Fibroblast of skin of back (primary cell): ENCODE results near the gene BCL11B.

Source experiments
- DNase-seq: peaks from one replicate; pipeline ENCODE4 v3.0.0-alpha.2; 2013

BCL11B gene

DNA sequence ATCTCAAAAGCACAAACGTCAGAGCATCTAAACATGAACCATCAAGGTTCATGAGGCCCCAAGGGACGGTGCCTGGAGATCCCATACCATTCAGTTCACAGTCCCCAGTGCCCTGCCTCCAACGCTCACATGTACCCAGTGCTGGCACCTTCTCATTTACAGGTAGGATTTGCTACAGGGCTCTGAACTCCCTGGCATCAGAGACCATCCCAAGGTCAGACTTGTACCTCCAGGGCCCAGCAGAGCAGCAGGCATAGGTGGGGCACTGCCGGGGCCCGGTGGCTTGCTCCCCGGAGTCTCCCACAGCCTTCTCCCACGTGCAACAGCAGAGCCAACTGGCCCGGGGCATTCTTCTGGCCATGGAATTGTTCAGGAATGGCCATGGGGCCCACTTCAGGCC lies 114.8 kb downstream of the BCL11B start:
- DNase-seq = no peak

DNA sequence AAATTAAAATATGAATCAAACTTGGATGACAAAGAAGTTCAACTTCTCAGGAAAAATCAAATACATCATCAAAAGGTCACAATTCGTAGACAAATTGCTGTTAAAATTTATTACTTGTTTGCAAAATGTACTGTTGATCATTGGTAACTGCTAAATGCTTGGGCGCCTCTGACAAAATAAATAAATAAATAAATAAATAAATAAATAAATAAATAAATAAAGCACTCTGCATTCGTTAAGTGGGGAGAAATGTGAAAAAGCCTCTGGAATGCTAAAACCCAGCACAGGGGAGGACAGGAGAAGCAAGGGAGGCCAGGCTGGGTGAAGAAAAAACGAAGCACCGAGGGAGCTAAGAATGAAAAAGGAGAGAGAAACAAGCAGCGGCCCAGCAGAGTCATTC lies 115.2 kb downstream of the BCL11B start:
- DNase-seq = no peak

DNA sequence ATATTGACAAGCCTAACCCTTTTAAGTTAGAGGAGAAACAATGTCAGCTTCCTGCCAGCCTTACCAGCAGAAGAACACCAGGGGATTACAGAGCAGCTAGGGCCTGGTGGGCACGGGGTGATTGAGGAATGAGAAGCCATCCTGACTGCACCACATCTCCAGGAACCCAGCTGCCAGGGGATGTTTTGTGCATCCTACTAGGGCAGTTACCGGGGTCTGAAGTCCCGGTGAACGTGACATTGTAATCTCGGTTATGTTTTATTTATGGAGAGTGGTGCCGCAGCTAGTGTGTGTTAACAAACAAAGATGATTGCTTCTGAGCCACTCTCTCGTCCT lies 115.9 kb downstream of the BCL11B start:
- DNase-seq = no peak

DNA sequence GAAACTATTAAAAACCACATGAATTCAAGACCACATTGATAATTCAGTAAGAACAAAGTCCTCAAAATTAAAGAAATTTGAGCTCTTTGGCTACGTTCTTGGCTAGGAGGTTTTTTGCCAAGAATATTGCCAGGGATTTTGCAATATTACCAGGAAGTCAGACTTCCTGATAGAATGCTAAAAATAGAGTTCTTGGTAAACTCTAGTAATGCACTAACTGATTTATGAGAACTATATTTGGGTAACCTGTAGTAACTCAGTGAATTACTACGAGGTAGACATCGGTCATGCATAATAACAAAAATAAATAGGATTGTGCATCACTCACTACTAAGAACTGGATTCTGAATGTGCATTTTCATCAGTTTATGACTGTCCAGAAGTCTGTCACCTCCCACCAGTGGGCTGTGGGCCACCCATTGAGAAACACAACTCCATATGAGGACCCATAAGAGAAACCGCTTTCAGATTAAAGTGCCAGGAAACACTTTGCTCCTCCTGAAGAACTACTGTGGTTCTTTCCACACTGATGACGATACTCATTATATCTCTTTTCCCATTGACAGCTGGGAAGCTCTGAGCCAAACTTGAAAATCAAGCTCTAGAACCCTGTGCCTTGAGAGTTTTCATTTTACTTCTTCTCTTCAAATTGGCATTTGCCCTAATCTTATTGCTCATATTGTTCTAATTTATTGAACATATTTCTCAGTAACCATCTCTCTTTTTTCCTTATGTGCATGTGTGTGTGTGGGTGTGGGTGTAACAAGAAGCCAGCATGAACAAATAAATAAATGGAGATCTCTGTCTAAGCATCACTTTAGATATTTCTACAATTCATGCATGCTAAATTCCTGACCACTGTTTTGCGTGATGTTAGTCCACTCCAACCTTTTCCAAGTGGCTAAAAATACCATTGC lies 116.6 kb downstream of the BCL11B start:
- no peak for DNase-seq

DNA sequence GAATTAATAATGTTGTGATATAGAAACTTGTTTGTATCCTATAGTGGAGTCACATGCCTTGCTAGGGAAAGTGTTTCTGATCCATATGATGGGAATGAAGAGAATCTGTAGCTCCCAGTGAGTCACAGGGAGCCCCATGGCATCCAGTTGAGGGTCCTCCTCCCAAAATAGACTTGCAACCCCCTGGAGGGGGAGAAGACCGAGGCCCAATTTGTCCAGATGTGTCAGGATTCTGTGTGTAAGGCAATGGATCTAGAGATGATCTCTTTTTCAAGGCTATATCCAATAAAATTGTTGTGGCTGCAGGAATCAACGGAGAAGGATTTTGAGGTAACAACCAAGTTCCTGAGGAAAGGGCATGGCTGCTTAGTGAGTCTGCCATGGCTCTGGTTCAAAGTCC lies 121.8 kb downstream of the BCL11B start:
- DNase-seq = peak; percentile 31

DNA sequence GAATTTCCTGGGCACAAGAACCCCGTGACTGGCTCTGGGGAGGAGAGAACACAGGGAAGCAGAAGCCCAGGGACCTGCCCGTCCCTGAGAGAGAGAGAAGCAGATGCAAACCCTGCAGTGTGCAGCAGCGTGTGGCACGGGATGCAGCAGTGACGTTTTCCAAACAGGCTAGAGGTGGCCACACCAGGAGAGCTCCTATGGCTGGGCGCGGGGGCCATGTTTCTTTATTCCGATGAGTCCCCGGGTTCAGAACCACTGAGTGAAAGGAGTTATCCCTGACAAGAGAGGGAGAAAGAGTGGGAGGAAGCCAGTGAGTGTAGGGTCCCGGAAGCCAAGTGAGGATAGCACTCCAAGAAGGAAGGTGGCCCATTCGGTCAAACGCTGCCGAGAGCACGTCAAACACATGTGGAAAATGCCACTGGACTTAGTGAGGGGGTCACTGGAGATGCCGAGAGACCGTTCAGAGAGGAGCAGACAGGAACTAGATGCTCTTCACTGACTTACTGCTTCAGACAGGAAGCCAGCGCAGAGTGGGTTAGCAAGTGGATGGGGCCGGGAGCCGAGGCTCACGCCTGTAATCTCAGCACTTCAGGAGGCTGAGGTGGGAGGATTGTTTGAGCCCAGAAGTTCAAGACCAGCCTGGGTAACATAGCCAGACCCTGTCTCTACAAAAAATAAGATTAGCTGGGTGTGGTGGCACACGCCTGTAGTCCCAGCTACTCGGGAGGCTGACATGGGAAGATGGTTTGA lies 123.0 kb downstream of the BCL11B start:
- no peak for DNase-seq

DNA sequence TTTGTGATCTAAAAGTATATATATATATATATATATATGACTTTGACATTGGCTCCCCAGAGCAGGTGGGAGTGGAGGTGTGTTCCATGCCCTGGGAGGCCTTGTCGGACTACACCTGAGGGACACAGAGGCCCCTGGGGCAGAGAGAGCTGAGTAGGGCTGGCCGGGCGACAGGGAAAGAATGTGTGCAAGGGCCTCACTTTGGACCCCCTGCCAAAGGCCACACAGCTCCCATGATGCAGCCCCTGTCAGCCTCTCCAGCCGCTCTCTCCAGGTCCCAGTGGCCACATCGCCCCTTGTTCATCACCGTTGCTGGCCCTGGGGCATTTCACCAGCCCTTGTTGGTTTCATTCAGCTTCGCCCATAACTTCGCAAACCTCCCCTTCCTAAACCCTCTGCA lies 123.9 kb downstream of the BCL11B start:
- DNase-seq = no peak

DNA sequence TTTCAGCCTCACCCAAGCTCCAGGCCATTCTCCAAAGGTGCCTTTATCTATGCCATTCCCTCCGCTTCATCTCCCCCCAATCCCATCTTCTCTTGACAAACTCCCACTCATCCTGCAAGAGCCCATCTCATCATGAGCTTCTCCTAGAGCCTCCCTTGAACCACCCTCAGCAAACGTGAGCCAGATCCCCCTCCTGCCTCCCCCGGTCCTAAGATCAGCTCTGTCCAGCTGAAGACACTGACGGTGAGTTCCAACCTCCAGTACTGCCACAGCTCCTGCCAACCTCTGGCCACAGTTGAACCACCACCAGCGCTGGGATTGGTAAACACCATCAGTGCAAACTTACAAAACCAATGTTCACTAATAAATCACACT lies 124.6 kb downstream of the BCL11B start:
- no peak for DNase-seq

DNA sequence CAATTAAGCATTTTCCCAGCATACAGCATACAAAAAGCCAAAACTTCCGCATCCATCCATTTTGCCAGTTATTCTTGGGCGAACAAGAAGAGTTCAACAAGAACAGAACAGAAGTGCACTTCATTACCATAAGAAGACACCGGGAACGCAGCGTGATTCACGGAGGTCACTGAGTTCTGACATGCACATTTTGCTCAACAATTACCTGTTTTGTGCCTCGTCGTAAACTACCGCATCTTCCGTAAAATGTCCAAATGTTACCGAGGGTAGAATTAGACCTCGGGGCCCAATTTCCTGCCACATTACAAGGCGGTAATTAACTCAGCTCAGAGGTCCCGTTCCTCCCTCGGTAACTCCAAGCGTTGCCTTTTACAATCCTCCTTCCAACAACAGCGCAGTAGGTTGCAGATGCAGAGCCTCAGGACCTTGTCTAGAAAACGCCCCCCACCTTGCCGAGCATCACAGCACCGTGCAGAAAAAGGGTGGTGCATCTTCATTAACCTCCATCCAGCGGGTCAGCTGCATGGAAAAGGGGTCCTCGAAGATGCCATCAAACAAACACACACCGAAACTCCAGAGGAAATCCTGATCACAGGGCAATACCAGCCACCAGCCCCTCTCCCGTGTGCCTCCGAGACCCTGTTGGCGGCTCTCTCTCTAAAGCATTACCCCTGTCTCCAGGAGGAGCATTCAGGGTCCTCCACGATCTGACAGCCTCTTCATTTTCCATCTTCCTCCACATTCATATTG lies 125.2 kb downstream of the BCL11B start:
- no peak for DNase-seq

DNA sequence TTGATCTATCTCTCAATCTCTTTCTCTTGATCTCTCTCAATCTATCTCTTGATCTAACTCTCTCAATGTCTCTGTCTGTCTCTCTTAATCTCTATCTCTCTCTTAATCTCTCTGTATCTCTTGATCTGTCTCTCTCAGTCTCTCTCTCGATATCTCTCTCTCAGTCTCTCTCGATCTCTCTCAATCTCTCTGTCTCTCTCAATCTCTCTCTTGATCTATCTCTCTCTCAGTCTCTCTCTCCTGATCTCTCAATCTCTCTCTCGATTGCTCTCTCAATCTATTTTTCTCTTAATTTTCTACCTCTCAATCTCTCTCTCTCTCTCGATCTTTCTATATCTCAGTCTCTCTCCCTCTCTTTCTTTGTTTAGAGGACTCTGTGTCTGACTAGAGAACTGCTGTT lies 126.7 kb downstream of the BCL11B start:
- DNase-seq = no peak

DNA sequence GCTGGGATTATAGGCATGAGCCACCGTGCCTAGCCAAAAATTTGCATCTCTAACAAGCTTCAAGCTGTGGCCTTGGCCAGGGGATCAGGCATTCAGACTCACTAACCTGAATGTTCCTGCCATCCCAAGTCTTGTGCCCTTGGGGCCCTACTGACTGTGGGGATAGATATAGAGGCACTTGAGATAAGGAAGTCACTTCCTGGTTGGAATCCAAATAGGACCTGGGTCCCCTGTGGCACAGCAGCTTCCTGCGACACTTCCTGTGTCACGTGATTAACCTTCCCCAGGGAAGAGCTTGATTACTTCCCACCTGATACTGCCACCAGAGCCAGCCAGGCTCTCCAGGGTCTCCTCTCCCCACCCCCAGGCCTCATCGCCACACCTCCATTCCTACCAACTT lies 128.2 kb downstream of the BCL11B start:
- DNase-seq = no peak

DNA sequence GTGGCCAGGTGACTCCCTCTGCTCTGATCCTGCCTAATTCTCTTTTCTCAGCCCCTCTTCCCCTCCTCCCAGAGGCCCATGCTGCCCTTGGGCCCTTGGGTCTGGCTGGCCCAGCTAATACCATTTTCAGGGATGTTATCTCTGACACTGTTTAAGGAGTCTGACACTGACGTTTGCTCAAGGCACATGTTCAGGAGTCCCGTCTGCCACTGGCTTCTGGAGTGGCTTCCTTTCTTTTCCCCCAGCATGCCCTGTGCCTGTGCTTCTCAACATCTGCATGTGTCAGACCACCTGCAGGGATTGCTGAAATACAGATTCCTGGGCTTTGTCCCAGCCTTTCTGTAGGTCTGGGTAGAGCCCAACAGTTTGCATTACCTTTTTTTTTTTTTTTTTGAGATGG lies 128.9 kb downstream of the BCL11B start:
- DNase-seq = no peak

DNA sequence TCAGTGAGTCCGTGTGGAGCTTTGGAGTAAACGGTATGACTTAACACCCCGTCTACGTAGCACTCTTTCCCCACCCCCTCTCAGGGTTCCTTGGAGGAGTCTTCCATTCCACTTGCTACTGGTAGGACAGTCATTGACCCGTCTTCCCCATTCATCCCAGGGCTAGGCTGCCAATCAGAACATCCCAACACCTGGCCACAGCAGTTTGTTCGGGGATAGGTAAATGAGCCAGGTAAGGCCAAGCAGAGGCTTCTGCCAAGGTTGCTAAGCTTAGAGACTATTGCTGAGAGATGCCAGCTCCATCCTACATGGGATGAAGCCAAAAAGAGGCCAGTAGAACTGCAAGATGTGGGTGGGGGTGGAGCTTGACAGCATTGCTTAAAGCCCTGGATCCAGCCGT lies 130.8 kb downstream of the BCL11B start:
- DNase-seq = no peak

DNA sequence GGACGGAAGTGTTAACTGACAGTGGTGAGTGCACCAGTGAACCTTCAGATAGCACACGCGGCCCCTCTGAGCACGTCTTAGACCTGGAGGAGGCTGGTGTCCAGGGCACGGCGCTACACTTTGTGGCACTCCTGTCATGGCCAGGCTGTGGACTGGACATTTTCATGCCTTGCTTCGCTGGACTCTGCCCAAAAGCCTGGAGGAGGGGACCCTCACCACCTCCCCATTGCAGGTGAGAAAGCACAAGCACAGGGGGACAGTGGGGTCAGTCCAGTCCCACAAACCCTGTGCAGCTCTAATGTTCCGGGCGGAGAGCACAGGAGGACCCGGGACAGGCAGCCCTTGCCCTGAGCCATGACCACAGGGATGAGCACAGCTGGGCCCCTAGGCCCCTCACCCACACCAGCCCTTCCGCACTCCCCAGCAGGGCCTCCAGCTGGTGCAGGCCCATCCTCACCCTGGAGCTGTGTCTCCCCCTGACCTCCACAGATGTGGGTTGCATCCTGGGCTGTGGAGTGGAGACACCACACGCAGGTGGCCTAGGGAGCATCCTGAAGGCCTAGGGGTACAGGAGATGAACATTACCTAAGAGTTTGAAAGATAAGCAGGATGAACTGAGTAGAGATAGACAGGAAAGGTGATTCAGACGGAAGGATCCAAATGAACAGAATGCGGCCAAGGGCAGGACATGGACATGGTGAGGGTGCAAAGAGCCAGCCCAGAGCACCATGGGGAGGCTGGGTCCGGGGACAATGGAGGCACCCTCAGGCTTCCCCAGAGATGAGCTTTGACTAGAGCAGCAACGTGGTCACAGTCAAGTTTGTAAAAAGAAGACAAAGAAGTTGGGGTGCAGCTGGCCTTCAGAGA lies 132.8 kb downstream of the BCL11B start:
- DNase-seq = no peak

DNA sequence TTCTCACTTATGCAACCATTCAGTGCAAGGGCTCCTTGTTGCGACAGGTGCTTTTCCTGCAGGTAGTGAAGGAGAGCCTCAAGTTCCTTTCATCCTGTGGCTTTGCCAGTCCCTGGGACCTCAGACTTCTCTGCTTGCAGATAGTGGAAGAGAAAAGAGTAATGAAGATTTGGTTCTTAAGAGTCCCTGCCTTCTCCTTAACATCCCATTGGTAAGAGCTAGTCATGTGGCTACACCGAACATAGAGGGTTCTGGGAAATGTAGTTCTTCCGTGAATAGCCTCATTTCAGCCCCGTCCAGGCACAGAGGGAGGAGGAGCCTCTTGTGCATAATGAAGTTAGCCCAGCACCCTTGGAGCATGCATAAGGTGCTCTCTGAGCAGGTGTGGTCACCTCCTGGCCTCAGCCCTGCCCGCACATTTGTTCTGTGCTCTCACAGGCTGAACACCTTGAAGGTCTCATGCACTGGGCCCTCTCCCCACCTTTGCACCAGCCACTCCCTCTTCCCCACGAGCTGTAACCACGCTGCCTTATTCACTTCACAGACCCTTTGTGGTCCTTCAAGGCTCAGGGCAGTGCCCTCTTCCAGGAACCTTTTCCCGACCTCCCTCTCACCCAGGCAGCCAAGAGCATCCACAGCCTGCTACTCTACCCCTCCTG lies 134.0 kb downstream of the BCL11B start:
- no peak for DNase-seq

DNA sequence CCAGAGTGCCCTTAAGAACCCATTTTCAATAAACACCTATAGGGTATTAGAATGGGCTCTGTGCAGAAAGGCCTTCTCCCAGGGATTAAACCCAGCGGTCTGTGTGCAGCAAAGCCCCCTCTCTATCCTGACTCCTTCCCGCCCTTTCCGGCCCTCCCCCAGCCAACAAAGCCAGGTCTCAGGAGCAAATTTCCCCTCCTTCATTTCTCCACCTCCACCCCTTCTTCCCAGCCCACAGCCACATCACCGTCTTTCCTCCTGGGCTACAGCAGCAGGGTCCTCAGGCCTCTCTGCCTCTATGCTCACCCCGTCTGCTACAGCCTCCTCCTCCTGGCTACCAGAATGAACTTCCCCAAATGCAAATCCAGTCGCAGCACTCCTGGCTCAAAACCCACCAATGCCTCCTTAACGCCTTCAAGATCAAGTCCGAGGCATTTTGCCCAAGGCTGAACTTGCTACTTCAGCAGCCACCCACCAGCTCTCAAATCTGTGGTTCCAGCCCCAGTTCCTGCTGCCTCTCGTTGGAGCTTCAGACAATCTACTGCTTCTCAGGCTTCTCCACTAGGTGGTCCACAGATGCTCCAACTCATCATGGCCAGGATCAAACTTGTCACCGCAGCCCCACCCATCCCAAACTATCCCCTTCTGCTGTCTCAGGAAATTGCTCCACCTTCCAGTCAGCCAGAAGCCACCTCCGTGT lies 134.8 kb downstream of the BCL11B start:
- no peak for DNase-seq

DNA sequence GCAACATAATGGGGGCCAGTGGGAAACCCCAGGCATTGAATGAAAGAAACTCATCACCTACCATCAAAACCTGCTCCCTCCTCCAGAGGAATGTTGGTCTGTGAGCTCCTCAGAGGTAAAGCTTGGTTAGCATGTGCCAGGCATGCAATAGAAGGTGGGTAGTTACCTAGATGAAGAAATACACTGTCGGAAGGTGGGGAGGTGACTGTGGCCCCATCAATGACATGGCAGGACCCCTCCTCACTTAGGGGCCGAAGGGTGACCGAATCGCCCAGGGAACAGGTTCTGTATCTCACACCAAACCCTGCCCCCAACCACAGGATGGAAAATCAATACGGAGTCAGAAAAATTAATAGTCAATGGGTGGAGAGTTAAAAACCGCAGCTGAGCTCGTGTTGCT lies 135.6 kb downstream of the BCL11B start:
- DNase-seq = no peak

DNA sequence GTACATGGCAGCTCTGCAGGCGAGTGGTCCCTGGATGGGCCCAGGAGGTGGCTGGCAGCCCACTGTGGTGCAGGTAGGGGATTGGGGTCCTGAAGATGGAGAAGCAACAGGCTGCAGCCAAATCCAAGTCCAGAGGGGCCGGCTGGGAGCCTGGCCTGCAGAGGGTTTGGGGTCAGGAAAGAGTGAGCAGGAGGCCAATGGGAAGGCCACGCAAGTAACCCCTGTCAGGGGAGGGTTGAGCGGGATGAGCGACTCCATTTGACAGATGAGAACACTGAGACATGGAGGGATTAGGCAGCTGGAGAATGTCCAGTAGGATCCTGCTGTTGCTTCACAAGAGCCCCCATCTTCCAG lies 136.0 kb downstream of the BCL11B start:
- no peak for DNase-seq

DNA sequence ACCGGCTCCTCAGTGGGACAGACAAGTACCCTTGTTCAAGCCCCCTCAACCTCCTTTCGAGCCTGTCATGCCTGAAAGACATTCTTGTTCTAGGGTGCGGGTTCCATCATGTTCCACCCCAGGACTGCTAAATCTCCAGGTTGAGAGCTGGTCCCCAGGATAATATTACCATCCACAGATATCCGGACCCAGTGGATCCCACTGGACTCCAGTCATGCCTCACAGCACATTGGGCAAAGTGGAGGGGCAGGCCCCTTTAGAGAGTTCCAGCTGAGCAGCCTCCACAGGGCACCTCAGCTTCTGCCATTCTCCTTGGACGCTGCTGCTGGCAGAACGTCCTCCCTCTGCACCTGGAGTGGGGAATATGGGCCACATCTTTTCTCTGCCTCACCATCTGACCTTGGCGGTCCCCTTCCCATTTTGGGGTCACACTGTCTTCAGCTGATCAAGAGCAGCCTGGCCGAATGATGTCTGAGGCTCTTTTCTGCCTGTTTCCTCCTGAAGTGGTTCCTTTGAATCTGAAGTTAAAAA lies 137.4 kb downstream of the BCL11B start:
- no peak for DNase-seq

DNA sequence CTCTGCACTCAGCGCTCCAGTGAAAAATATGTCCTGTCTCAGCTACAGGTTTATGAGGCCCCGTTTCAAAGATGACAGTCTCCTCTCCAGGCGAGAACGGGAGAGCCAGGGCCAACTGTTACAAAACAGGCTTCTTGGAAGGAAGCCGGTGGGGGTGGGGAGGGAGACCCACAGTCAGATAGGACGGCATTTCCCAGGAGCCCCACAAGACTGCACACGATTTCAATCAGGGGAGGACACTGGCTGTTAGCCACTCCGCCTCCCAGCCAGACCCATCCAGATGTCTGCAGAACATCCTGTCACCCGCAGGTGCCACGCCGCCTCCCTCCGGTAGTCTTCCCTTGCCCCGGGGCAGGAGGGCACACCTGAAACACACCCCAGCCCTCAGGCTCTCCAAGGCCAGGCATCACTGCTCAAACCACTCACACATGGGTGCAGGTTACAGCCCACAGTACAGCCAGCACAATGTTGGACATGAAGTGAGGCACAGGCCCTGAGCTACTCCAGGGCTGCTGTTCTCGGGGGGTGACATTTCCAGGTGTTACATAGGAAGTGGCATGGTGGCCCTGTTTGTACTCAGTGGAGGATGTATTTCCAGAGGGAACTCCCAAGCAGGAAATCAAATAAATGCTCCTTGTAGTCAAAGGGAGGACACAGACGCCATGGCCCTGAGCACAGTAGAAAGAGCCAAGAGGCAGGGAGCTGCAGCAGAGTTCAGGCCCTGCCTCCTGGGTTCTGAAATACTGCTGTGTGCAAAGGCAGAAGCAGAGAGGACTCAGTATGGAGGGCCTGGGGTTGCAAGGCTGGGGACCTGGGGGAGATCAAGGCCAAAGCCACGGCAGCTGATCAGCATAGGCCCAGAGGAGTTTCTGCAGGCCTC lies 138.1 kb downstream of the BCL11B start:
- DNase-seq = no peak
